SK-N-SH treated with all-trans-retinoic acid at 6 μM for 48 hours (cell line): ENCODE measurements around the gene EPHA6.

ENCODE experiments used
- ATAC-seq: fragments of 200-7000 bp; cut with Tn5 transposase; 3 replicates; pipeline ENCODE4 v1.9.1; 2020; ENCODE audit warnings: mild to moderate bottlenecking, moderate library complexity
- ARNTL ChIP-seq: fragments of 450-650 bp; formaldehyde crosslinking; IDR thresholded peaks from 2 replicates; pipeline ENCODE4 v1.5.0; 2020; ENCODE audit warnings: low read depth, mild to moderate bottlenecking, moderate library complexity, borderline replicate concordance
- BACH2 ChIP-seq: fragments of 250-450 bp; sonication (Bioruptor Pico); IDR thresholded peaks from 2 replicates; pipeline ENCODE4 v1.9.0; 2021; ENCODE audit warnings: mild to moderate bottlenecking, borderline replicate concordance
- CREB5 ChIP-seq: fragments of 250-450 bp; sonication (Bioruptor Pico); IDR thresholded peaks from 2 replicates; pipeline ENCODE4 v1.5.1; 2020; ENCODE audit warnings: low read depth, mild to moderate bottlenecking, moderate library complexity
- CSDC2 ChIP-seq: fragments of 250-450 bp; sonication (Bioruptor Pico); IDR thresholded peaks from 2 replicates; pipeline ENCODE4 v1.5.0; 2020; ENCODE audit warnings: mild to moderate bottlenecking, moderate library complexity
- CSRNP3 ChIP-seq: fragments of 250-450 bp; sonication (Bioruptor Pico); IDR thresholded peaks from 2 replicates; pipeline ENCODE4 v1.5.1; 2021; ENCODE audit warnings: mild to moderate bottlenecking, moderate library complexity
- ESRRG ChIP-seq: fragments of 250-450 bp; sonication (Bioruptor Pico); IDR thresholded peaks from 2 replicates; pipeline ENCODE4 v1.6.1; 2021; ENCODE audit warnings: mild to moderate bottlenecking
- GLIS3 ChIP-seq: fragments of 250-450 bp; sonication (Bioruptor Pico); IDR thresholded peaks from 2 replicates; pipeline ENCODE4 v1.5.0; 2020; ENCODE audit warnings: mild to moderate bottlenecking, moderate library complexity
- ISL1 ChIP-seq: fragments of 250-450 bp; sonication (Bioruptor Pico); IDR thresholded peaks from 2 replicates; pipeline ENCODE4 v2.1.2; 2022; ENCODE audit warnings: mild to moderate bottlenecking, moderate library complexity
- OSR1 ChIP-seq: fragments of 250-450 bp; sonication (Bioruptor Pico); IDR thresholded peaks from 2 replicates; pipeline ENCODE4 v1.8.0; 2022; ENCODE audit warnings: moderate library complexity, mild to moderate bottlenecking, inconsistent platforms
- PATZ1 ChIP-seq: fragments of 250-450 bp; sonication (Bioruptor Pico); IDR thresholded peaks from 2 replicates; pipeline ENCODE4 v1.8.0; 2020; ENCODE audit warnings: mild to moderate bottlenecking, moderate library complexity, borderline replicate concordance
- POU6F1 ChIP-seq: fragments of 250-450 bp; sonication (Bioruptor Pico); IDR thresholded peaks from 2 replicates; pipeline ENCODE4 v1.8.0; 2021; ENCODE audit warnings: low read depth, mild to moderate bottlenecking, moderate library complexity, borderline replicate concordance
- PPARA ChIP-seq: fragments of 250-450 bp; sonication (Bioruptor Pico); IDR thresholded peaks from 2 replicates; pipeline ENCODE4 v1.5.0; 2020; ENCODE audit warnings: mild to moderate bottlenecking, borderline replicate concordance
- RARB ChIP-seq: fragments of 250-450 bp; sonication (Bioruptor Pico); IDR thresholded peaks from 2 replicates; pipeline ENCODE4 v1.8.0; 2021; ENCODE audit warnings: mild to moderate bottlenecking, moderate library complexity
- SNAI2 ChIP-seq: fragments of 250-450 bp; sonication (Bioruptor Pico); IDR thresholded peaks from 2 replicates; pipeline ENCODE4 v1.5.0; 2020; ENCODE audit warnings: mild to moderate bottlenecking, moderate library complexity
- TCF4 ChIP-seq: fragments of 250-450 bp; sonication (Bioruptor Pico); IDR thresholded peaks from 2 replicates; pipeline ENCODE4 v1.8.0; 2021; ENCODE audit warnings: mild to moderate bottlenecking, moderate library complexity, borderline replicate concordance
- TOX ChIP-seq: fragments of 250-450 bp; sonication (Bioruptor Pico); IDR thresholded peaks from 2 replicates; pipeline ENCODE4 v1.8.0; 2021; ENCODE audit warnings: mild to moderate bottlenecking, moderate library complexity, borderline replicate concordance
- TSHZ2 ChIP-seq: fragments of 250-450 bp; sonication (Bioruptor Pico); IDR thresholded peaks from 2 replicates; pipeline ENCODE4 v1.5.0; 2020; ENCODE audit warnings: mild to moderate bottlenecking, moderate library complexity
- ZC3H10 ChIP-seq: fragments of 250-450 bp; sonication (Bioruptor Pico); IDR thresholded peaks from 2 replicates; pipeline ENCODE4 v1.5.1; 2021; ENCODE audit warnings: mild to moderate bottlenecking, moderate library complexity
- ZFP3 ChIP-seq: fragments of 250-450 bp; sonication (Bioruptor Pico); IDR thresholded peaks from 2 replicates; pipeline ENCODE4 v1.5.0; 2020; ENCODE audit warnings: mild to moderate bottlenecking, moderate library complexity
- ZFP30 ChIP-seq: fragments of 450-650 bp; formaldehyde crosslinking; IDR thresholded peaks from 2 replicates; pipeline ENCODE4 v1.5.0; 2022; ENCODE audit warnings: mild to moderate bottlenecking, moderate library complexity
- ZNF70 ChIP-seq: fragments of 450-650 bp; formaldehyde crosslinking; IDR thresholded peaks from 2 replicates; pipeline ENCODE4 v1.5.0; 2020; ENCODE audit warnings: mild to moderate bottlenecking, moderate library complexity
- ZNF8 ChIP-seq: fragments of 450-650 bp; formaldehyde crosslinking; IDR thresholded peaks from 2 replicates; pipeline ENCODE4 v1.5.0; 2020; ENCODE audit warnings: mild to moderate bottlenecking, moderate library complexity

The EPHA6 gene

GRCh38 chr3:97646932-97647331 lies 832.5 kb downstream of the EPHA6 start:
- ATAC-seq: no peak

GRCh38 chr3:97647441-97647982 lies 833.1 kb downstream of the EPHA6 start:
- ATAC-seq: no peak
- TF ChIP-seq POU6F1 (CRISPR knock-in tag) (no peak), CSDC2 (no peak), ZC3H10 (CRISPR knock-in tag) (no peak), ZFP3 (CRISPR knock-in tag) (no peak), GLIS3 (CRISPR knock-in tag) (no peak), ZFP30 (no peak), ISL1 (CRISPR knock-in tag) (no peak), SNAI2 (CRISPR knock-in tag) (no peak), TOX (CRISPR knock-in tag) (no peak), PATZ1 (CRISPR knock-in tag) (no peak), CREB5 (CRISPR knock-in tag) (no peak)

More at GRCh38 chr3:97646932-97647331, 832.5 kb downstream of the EPHA6 start:
- no peak for TF ChIP-seq BACH2 (CRISPR knock-in tag)
- TF ChIP-seq ZC3H10 (CRISPR knock-in tag): no peak
- no peak for TF ChIP-seq ZFP3 (CRISPR knock-in tag)
- no peak for TF ChIP-seq ZNF70 (CRISPR knock-in tag)
- no peak for TF ChIP-seq CREB5 (CRISPR knock-in tag)
- no peak for TF ChIP-seq TOX (CRISPR knock-in tag)
- TF ChIP-seq TSHZ2 (CRISPR knock-in tag): no peak
- TF ChIP-seq GLIS3 (CRISPR knock-in tag): no peak
- TF ChIP-seq CSRNP3 (CRISPR knock-in tag): no peak
- TF ChIP-seq RARB (CRISPR knock-in tag): no peak
- TF ChIP-seq ESRRG (CRISPR knock-in tag): no peak
- TF ChIP-seq ZNF8 (CRISPR knock-in tag): no peak
- TF ChIP-seq ISL1 (CRISPR knock-in tag): no peak
- no peak for TF ChIP-seq POU6F1 (CRISPR knock-in tag)
- no peak for TF ChIP-seq SNAI2 (CRISPR knock-in tag)
- TF ChIP-seq OSR1: no peak
- TF ChIP-seq ARNTL (CRISPR knock-in tag): no peak
- TF ChIP-seq PPARA (CRISPR knock-in tag): no peak
- no peak for TF ChIP-seq TCF4
- no peak for TF ChIP-seq CSDC2
